H9 (cell line): Measurements from ENCODE around the gene TTC27. TPM values are rescaled to one million over a fixed set of nuclear protein-coding genes. Genes with fewer than 3 reads are reported as not detected.

ENCODE experiments used
- DNase-seq: peaks from one replicate; pipeline ENCODE4 v3.0.0-alpha.2; 2017
- H2AFZ ChIP-seq: one replicate; pipeline ENCODE4 v1.6.1; 2013; ENCODE audit warnings: mild to moderate bottlenecking, low read length, control low read depth, moderate library complexity
- H2AK5ac ChIP-seq: 2 replicates; pipeline ENCODE4 v1.6.1; 2013; ENCODE audit warnings: low read length, control low read depth, mixed read lengths; ENCODE audit not compliant: insufficient read length
- H2BK120ac ChIP-seq: one replicate; pipeline ENCODE4 v1.6.1; 2013; ENCODE audit warnings: low read depth, mild to moderate bottlenecking, low read length, control low read depth, inconsistent platforms; ENCODE audit not compliant: poor library complexity, severe bottlenecking
- H2BK12ac ChIP-seq: 2 replicates; pipeline ENCODE4 v1.6.1; 2013; ENCODE audit warnings: low read length, control low read depth, mixed read lengths, low read depth; ENCODE audit not compliant: insufficient read length
- H2BK15ac ChIP-seq: 2 replicates; pipeline ENCODE4 v1.6.1; 2013; ENCODE audit warnings: low read depth, low read length, control low read depth
- H2BK20ac ChIP-seq: one replicate; pipeline ENCODE4 v1.6.1; 2013; ENCODE audit warnings: low read depth, mild to moderate bottlenecking, low read length, control low read depth, inconsistent platforms; ENCODE audit not compliant: poor library complexity, severe bottlenecking
- H2BK5ac ChIP-seq: 2 replicates; pipeline ENCODE4 v1.6.1; 2013; ENCODE audit warnings: low read length, control low read depth, mixed read lengths; ENCODE audit not compliant: insufficient read length
- H3K14ac ChIP-seq: 2 replicates; pipeline ENCODE4 v1.6.1; 2013; ENCODE audit warnings: low read length, control low read depth; ENCODE audit not compliant: insufficient read depth
- H3K18ac ChIP-seq: 2 replicates; pipeline ENCODE4 v1.6.1; 2013; ENCODE audit warnings: low read depth, mild to moderate bottlenecking, mixed read lengths, low read length, control low read depth; ENCODE audit not compliant: insufficient read length
- H3K23ac ChIP-seq: 2 replicates; pipeline ENCODE4 v1.6.1; 2013; ENCODE audit warnings: low read length, control low read depth, mixed read lengths, low read depth; ENCODE audit not compliant: insufficient read length
- H3K23me2 ChIP-seq: 2 replicates; pipeline ENCODE4 v1.6.1; 2013; ENCODE audit warnings: low read depth, mild to moderate bottlenecking, mixed read lengths, low read length, control low read depth; ENCODE audit not compliant: insufficient read length, poor library complexity, severe bottlenecking
- H3K27ac ChIP-seq: 2 replicates; pipeline ENCODE4 v1.5.1; 2013; ENCODE audit warnings: low read length, control low read depth, mixed read lengths, low read depth; ENCODE audit not compliant: insufficient read length
- H3K27me3 ChIP-seq: 2 replicates; pipeline ENCODE4 v1.6.1; 2013; ENCODE audit warnings: low read length, control low read depth, inconsistent platforms; ENCODE audit not compliant: insufficient read depth
- H3K4ac ChIP-seq: 2 replicates; pipeline ENCODE4 v1.6.1; 2013; ENCODE audit warnings: low read depth, mild to moderate bottlenecking, control low read depth, inconsistent platforms, low read length, moderate library complexity
- H3K4me1 ChIP-seq: 2 replicates; pipeline ENCODE4 v1.6.1; 2013; ENCODE audit warnings: low read length, control low read depth, inconsistent platforms; ENCODE audit not compliant: insufficient read depth
- H3K4me2 ChIP-seq: 2 replicates; pipeline ENCODE4 v1.6.1; 2013; ENCODE audit warnings: low read length, control low read depth, mixed read lengths; ENCODE audit not compliant: insufficient read length, insufficient read depth
- H3K56ac ChIP-seq: 2 replicates; pipeline ENCODE4 v1.6.1; 2013; ENCODE audit warnings: low read depth, mild to moderate bottlenecking, mixed read lengths, low read length, control low read depth; ENCODE audit not compliant: insufficient read length
- H3K79me1 ChIP-seq: 2 replicates; pipeline ENCODE4 v1.6.1; 2013; ENCODE audit warnings: low read depth, mild to moderate bottlenecking, moderate library complexity, low read length, control low read depth, inconsistent platforms; ENCODE audit not compliant: insufficient read depth, poor library complexity, severe bottlenecking
- H3K79me2 ChIP-seq: 2 replicates; pipeline ENCODE4 v1.6.1; 2013; ENCODE audit warnings: low read length, control low read depth, inconsistent platforms; ENCODE audit not compliant: insufficient read depth
- H3K9ac ChIP-seq: 2 replicates; pipeline ENCODE4 v1.6.1; 2013; ENCODE audit warnings: low read length, control low read depth, mixed read lengths; ENCODE audit not compliant: insufficient read length; ENCODE audit errors: extremely low read depth
- H3K9me3 ChIP-seq: one replicate; pipeline ENCODE4 v1.6.1; 2013; ENCODE audit warnings: low read depth, low read length, inconsistent platforms; ENCODE audit not compliant: control insufficient read depth
- H3T11ph ChIP-seq: one replicate; pipeline ENCODE4 v1.6.1; 2013; ENCODE audit warnings: mild to moderate bottlenecking, low read length, control low read depth, inconsistent platforms
- H4K20me1 ChIP-seq: one replicate; pipeline ENCODE4 v1.6.1; 2013; ENCODE audit not compliant: control insufficient read depth, insufficient read length, insufficient read depth
- H4K5ac ChIP-seq: 2 replicates; pipeline ENCODE4 v1.6.1; 2013; ENCODE audit warnings: low read depth, mild to moderate bottlenecking, mixed read lengths, low read length, control low read depth; ENCODE audit not compliant: insufficient read length
- H4K8ac ChIP-seq: replicated peaks from 2 replicates; pipeline ENCODE4 v1.6.1; 2013; ENCODE audit warnings: low read length, control low read depth, mixed read lengths, low read depth; ENCODE audit not compliant: insufficient read length
- H4K91ac ChIP-seq: 2 replicates; pipeline ENCODE4 v1.6.1; 2013; ENCODE audit warnings: low read depth, mild to moderate bottlenecking, moderate library complexity, mixed read lengths, low read length, control low read depth; ENCODE audit not compliant: insufficient read length
- H3K27ac Mint-ChIP-seq, 3 experiments: 2 replicates in 2 of 3; 3 replicates in 1 of 3; pipeline ENCODE4 v1.8.0; 2020 to 2021; ENCODE audit warnings: mixed read lengths in 3 of 3, mild to moderate bottlenecking in 1 of 3, moderate library complexity in 1 of 3
- H3K27me3 Mint-ChIP-seq: 2 replicates; pipeline ENCODE4 v1.8.0; 2021; ENCODE audit warnings: low read depth, mild to moderate bottlenecking, moderate library complexity, mixed read lengths
- H3K36me3 Mint-ChIP-seq, 3 experiments: 2 replicates in 2 of 3; 3 replicates in 1 of 3; pipeline ENCODE4 v1.8.0; 2020 to 2021; ENCODE audit warnings: low read depth in 3 of 3, mixed read lengths in 3 of 3; ENCODE audit not compliant: insufficient read depth in 1 of 3
- H3K4me1 Mint-ChIP-seq, 2 experiments: 2 replicates each; pipeline ENCODE4 v1.8.0; 2020; ENCODE audit warnings: mixed read lengths in 2 of 2
- H3K4me3 Mint-ChIP-seq, 2 experiments: 2 replicates in 1 of 2; 3 replicates in 1 of 2; pipeline ENCODE4 v1.8.0; 2020 to 2021; ENCODE audit warnings: mild to moderate bottlenecking in 2 of 2, mixed read lengths in 2 of 2, moderate library complexity in 1 of 2
- H3K9me3 Mint-ChIP-seq, 2 experiments: 2 replicates in 1 of 2; 3 replicates in 1 of 2; pipeline ENCODE4 v1.8.0; 2020; ENCODE audit warnings: mild to moderate bottlenecking in 2 of 2, mixed read lengths in 2 of 2, moderate library complexity in 1 of 2
- total RNA-seq: library from RNA; stranded (reverse); gene quantifications from 2 replicates; pipeline ENCODE4 v1.2.1, GENCODE V29; 2021
- TF ChIP-seq, protein P1 (sequence below): fragments of 200-600 bp; sonication (generic); conservative IDR thresholded peaks from 3 replicates; pipeline ENCODE4 v1.8.0; 2021; ENCODE audit warnings: antibody characterized with exemption, mild to moderate bottlenecking

The TTC27 gene
- total RNA-seq, 1 experiment from 2014 or later: 26.0 TPM

DNA sequence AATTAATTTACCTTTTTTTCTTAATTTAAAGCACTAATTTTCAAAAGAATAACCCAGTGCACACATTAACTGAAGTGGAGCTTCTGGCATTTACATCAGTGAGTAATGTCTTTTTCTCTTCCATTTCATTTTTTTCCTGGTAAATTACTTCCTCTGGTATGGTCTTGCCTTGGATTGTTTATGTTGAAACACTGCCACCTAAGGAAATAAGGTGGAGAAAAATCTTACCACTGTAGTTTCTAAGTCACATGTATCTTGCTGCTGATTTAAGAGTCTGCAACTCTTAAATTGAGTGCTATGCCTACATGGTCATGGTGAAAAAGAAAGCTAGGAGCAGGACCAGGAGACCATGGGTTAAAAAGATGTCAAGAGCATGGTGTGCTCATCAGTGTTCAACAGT is 51.0 kb downstream of the TTC27 start:
- Histone ChIP-seq H4K5ac (no peak overlapping the region), H3K4me2 (no peak overlapping the region), H3K9me3 (no peaks in the 10 kb centered on the region), H3T11ph (no peak overlapping the region), H3K14ac (no peak overlapping the region), H2BK120ac (no peak overlapping the region), H2AK5ac (no peak overlapping the region), H2AFZ (no peak overlapping the region), H3K27me3 (no peaks in the 10 kb centered on the region), H2BK20ac (no peak overlapping the region), H3K18ac (no peak overlapping the region), H3K27ac (no peak overlapping the region), H2BK5ac (no peak overlapping the region), H3K4ac (no peak overlapping the region), H3K23me2 (no peaks in the 10 kb centered on the region), H3K9ac (no peak overlapping the region), H3K79me1 (no peaks in the 10 kb centered on the region), H2BK15ac (no peak overlapping the region), H4K20me1 (no peaks in the 10 kb centered on the region), H3K4me1 (no peaks in the 10 kb centered on the region), H4K8ac (no peak overlapping the region), H3K56ac (no peak overlapping the region), H4K91ac (no peak overlapping the region), H3K79me2 (no peaks in the 10 kb centered on the region), H3K23ac (no peak overlapping the region), H2BK12ac (no peak overlapping the region)
- H3K9me3 Mint-ChIP-seq: no peaks in the 10 kb centered on the region
- DNase-seq: no peak
- no peak overlapping the region for H3K27ac Mint-ChIP-seq
- no peak overlapping the region for H3K4me3 Mint-ChIP-seq
- H3K4me1 Mint-ChIP-seq: no peaks in the 10 kb centered on the region
- no peaks in the 10 kb centered on the region for H3K27me3 Mint-ChIP-seq
- TF ChIP-seq, protein P1, sequence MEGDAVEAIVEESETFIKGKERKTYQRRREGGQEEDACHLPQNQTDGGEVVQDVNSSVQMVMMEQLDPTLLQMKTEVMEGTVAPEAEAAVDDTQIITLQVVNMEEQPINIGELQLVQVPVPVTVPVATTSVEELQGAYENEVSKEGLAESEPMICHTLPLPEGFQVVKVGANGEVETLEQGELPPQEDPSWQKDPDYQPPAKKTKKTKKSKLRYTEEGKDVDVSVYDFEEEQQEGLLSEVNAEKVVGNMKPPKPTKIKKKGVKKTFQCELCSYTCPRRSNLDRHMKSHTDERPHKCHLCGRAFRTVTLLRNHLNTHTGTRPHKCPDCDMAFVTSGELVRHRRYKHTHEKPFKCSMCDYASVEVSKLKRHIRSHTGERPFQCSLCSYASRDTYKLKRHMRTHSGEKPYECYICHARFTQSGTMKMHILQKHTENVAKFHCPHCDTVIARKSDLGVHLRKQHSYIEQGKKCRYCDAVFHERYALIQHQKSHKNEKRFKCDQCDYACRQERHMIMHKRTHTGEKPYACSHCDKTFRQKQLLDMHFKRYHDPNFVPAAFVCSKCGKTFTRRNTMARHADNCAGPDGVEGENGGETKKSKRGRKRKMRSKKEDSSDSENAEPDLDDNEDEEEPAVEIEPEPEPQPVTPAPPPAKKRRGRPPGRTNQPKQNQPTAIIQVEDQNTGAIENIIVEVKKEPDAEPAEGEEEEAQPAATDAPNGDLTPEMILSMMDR: no peak
- H3K36me3 Mint-ChIP-seq: peaks cover 0 to 4% (median 0%) of the 10 kb centered on the region in 3 experiments; a peak in 2 of 7 replicates
